ENCODE measurements around the gene CYSLTR1. TPM values are rescaled to one million over a fixed set of nuclear protein-coding genes. Genes with fewer than 3 reads are reported as not detected.
"Not testable (repeated sequence)": the region's sequence is repeated elsewhere in the genome, so short reads cannot be mapped to it uniquely, and the experiment has no call there.

CYSLTR1 gene
- total RNA-seq, 1 donor from 2014 or later: not detected

GRCh38 chrX:78283511-78283910 lies 43.9 kb downstream of the CYSLTR1 start:
- Mint-ChIP-seq H3K4me1 (ENCODE audit: low read depth, unreplicated experiment) (no peaks in the 10 kb centered on the region), H3K9me3 (ENCODE audit: unreplicated experiment) (no peaks in the 10 kb centered on the region), H3K27me3 (ENCODE audit: low read depth, unreplicated experiment) (no peaks in the 10 kb centered on the region), H3K4me3 (ENCODE audit: unreplicated experiment) (no peak overlapping the region), H3K36me3 (ENCODE audit: low read depth, unreplicated experiment) (no peaks in the 10 kb centered on the region), H3K27ac (ENCODE audit: unreplicated experiment) (no peak overlapping the region)
- H3K9ac ChIP-seq (ENCODE audit: low read length): no peak overlapping the region
- no peak overlapping the region for H3K4me2 ChIP-seq (ENCODE audit: low read length)
- FAIRE-seq (peak; percentile 59), DNase-seq (ENCODE audit: low read depth) (no peak)
- no peaks in the 10 kb centered on the region for H4K20me1 ChIP-seq (ENCODE audit: insufficient read depth, low read length)
- H3K36me3 ChIP-seq (ENCODE audit: insufficient read depth, low read length): no peaks in the 10 kb centered on the region
- no peak overlapping the region for H2AFZ ChIP-seq (ENCODE audit: low read depth, low read length)
- H3K27me3 ChIP-seq (ENCODE audit: insufficient read depth, low read length): no peaks in the 10 kb centered on the region
- H3K4me3 ChIP-seq (ENCODE audit: insufficient read depth, low read depth, low read length): no peak overlapping the region
- no peak overlapping the region for H3K27ac ChIP-seq (ENCODE audit: low read depth, low read length)
- H3K79me2 ChIP-seq (ENCODE audit: insufficient read depth, low read length): no peaks in the 10 kb centered on the region
- no peak for TF ChIP-seq EZH2 (IDR thresholded peaks at IDR 0.05; ENCODE audit: insufficient read depth, low read length)
- TF ChIP-seq CTCF (IDR thresholded peaks at IDR 0.05; ENCODE audit: insufficient read depth, low read depth, low read length): no peak
- H3K9me3 ChIP-seq (ENCODE audit: insufficient read depth, low read depth, low read length): no peaks in the 10 kb centered on the region
- H3K4me1 ChIP-seq (ENCODE audit: insufficient read depth, low read length): no peaks in the 10 kb centered on the region

- Mint-ChIP-seq H3K27me3 (ENCODE audit: low read depth, unreplicated experiment) (no peaks in the 10 kb centered on the region), H3K9me3 (ENCODE audit: unreplicated experiment) (no peaks in the 10 kb centered on the region), H3K4me3 (ENCODE audit: unreplicated experiment) (no peak overlapping the region), H3K27ac (ENCODE audit: unreplicated experiment) (no peak overlapping the region), H3K4me1 (ENCODE audit: low read depth, unreplicated experiment) (no peaks in the 10 kb centered on the region), H3K36me3 (ENCODE audit: low read depth, unreplicated experiment) (peaks cover 2% of the 10 kb centered on the region)
- Histone ChIP-seq H3K27me3 (ENCODE audit: insufficient read depth, low read length) (no peaks in the 10 kb centered on the region), H3K79me2 (ENCODE audit: insufficient read depth, low read length) (no peaks in the 10 kb centered on the region), H3K9me3 (ENCODE audit: insufficient read depth, low read depth, low read length) (no peaks in the 10 kb centered on the region), H3K27ac (ENCODE audit: low read depth, low read length) (no peak overlapping the region), H3K36me3 (ENCODE audit: insufficient read depth, low read length) (no peaks in the 10 kb centered on the region), H3K4me3 (ENCODE audit: insufficient read depth, low read depth, low read length) (no peak overlapping the region), H3K4me1 (ENCODE audit: insufficient read depth, low read length) (no peaks in the 10 kb centered on the region), H4K20me1 (ENCODE audit: insufficient read depth, low read length) (no peaks in the 10 kb centered on the region), H3K9ac (ENCODE audit: low read length) (no peak overlapping the region), H2AFZ (ENCODE audit: low read depth, low read length) (no peak overlapping the region), H3K4me2 (ENCODE audit: low read length) (no peak overlapping the region)
- FAIRE-seq (no peak), DNase-seq (ENCODE audit: low read depth) (no peak)
- TF ChIP-seq EZH2 (IDR thresholded peaks at IDR 0.05; ENCODE audit: insufficient read depth, low read length) (no peak), CTCF (IDR thresholded peaks at IDR 0.05; ENCODE audit: insufficient read depth, low read depth, low read length) (no peak)
Observed at GRCh38 chrX:78237127-78237526, 90.3 kb downstream of the CYSLTR1 start.

GRCh38 chrX:78226047-78226446 lies 101.4 kb downstream of the CYSLTR1 start:
- not testable (repeated sequence) for H3K36me3 ChIP-seq (ENCODE audit: insufficient read depth, low read length); FAIRE-seq; H3K4me2 ChIP-seq (ENCODE audit: low read length); H3K27ac Mint-ChIP-seq (ENCODE audit: unreplicated experiment); H3K27me3 Mint-ChIP-seq (ENCODE audit: low read depth, unreplicated experiment); H3K36me3 Mint-ChIP-seq (ENCODE audit: low read depth, unreplicated experiment); DNase-seq (ENCODE audit: low read depth); H3K79me2 ChIP-seq (ENCODE audit: insufficient read depth, low read length); H3K9me3 Mint-ChIP-seq (ENCODE audit: unreplicated experiment); H4K20me1 ChIP-seq (ENCODE audit: insufficient read depth, low read length); H3K27me3 ChIP-seq (ENCODE audit: insufficient read depth, low read length); H3K4me1 ChIP-seq (ENCODE audit: insufficient read depth, low read length); H3K27ac ChIP-seq (ENCODE audit: low read depth, low read length); H3K4me1 Mint-ChIP-seq (ENCODE audit: low read depth, unreplicated experiment); H3K4me3 Mint-ChIP-seq (ENCODE audit: unreplicated experiment); H3K4me3 ChIP-seq (ENCODE audit: insufficient read depth, low read depth, low read length); H3K9me3 ChIP-seq (ENCODE audit: insufficient read depth, low read depth, low read length); H3K9ac ChIP-seq (ENCODE audit: low read length); H2AFZ ChIP-seq (ENCODE audit: low read depth, low read length)

Other genes with a start within 250 kb of the CYSLTR1 start
- gene PGK1, start 223.4 kb downstream of the CYSLTR1 start, total RNA-seq: 606 and 665 TPM in 2 replicates
- gene TAF9B, start 188.0 kb downstream of the CYSLTR1 start, total RNA-seq: 7.3 and 9.3 TPM in 2 replicates

All from astrocyte (in vitro differentiated cells and primary cell).